Measurements from ENCODE around the gene RNF180.
"Not testable (repeated sequence)": the region's sequence is repeated elsewhere in the genome, so short reads cannot be mapped to it uniquely, and the experiment has no call there.

RNF180 gene

DNA sequence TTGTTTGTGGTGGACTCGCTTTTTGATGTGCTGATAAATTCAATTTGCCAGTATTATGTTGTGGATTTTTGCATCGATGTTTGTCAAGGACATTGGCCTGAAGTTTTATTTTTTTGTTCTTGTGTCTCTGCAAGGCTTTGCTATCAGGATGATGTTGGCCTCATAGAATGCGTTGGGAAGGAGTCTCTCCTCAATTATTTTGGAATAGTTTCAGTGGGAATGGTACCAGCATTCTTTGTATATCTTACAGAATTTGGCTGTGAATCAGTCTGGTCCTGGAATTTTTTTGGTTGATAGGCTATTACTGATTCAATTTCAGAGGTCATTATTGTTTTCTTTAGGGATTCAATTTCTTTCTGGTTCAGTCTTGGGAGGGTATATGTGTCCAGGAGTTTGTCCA lies 198.8 kb downstream of the RNF180 start:
- DNase-seq (ENCODE audit: low read depth, low spot score): no peak

DNA sequence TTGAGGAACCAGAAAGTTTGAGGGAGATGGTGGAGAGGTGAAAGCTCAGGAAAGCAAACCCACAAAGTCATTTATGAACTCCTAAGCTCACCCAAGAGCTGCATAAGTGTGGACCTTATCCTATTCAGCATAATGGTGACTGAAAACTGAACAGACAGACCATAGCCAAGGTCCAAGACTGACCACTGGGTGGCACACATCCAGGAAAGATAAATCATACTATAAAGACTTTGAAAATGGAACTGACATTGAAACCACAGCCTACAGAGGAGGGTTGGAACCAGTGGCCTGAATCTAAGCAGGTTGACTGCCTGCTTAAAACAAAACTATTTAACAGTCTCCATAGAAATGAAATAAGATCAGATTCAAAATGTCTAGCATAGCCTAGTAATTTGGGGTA lies 219.1 kb downstream of the RNF180 start:
- no peak for DNase-seq (ENCODE audit: low read depth, low spot score)

- DNase-seq (ENCODE audit: low read depth, low spot score): no peak
These were observed 231.9 kb downstream of the RNF180 start for GRCh38 chr5:64397552-64397951.

GRCh38 chr5:64398735-64399134 lies 233.1 kb downstream of the RNF180 start:
- DNase-seq (ENCODE audit: low read depth, low spot score): not testable (repeated sequence)

DNA sequence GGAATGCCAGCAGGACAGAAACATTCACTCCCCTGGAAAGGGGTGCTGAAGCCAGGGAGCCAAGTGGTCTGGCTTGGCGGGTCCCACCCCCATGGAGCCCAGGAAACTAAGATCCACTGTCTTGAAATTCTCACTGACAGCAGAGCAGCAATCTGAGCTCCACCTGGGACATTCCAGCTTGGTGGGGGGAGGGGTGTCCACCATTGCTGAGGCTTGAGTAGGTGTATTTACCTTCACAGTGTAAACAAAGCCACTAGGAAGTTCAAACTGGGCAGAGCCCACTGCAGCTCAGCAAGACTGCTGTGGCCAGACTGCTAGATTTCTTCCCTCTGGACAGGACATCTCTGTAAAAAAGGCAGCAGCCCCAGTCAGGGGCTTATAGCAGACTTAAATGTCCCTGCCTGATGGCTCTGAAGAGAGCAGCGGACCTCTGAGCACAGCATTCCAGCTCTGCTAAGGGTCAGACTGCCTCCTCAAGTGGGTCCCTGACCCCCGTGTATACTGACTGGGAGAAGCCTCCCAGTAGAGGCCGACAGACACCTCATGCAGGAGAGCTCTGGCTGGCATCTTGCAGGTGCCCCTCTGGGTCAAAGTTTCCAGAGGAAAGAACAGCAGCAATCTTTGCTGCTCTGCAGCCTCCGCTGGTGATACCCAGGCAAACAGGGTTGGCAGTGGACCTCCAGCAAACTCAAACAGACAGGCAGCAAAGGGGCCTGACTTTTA lies 241.6 kb downstream of the RNF180 start:
- DNase-seq (ENCODE audit: low read depth, low spot score): not testable (repeated sequence)

DNA sequence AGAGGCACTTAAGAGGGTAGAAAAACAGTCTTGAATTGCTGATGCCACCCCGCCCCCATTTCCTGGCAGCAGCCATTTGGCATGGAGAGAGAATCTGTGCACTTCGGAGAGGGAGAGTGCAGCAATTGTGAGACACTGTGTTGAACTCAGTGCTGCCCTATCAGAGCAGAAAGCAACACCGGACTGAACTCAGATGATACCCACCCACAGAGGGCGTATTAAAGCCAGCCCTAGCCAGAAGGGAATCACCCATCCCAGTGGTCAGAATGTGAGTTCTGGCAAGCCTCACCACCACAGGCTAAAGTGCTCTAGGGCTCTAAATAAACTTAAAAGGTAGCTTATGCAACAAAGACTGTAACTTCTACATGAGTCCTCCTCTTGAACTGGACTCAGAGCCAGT lies 251.7 kb downstream of the RNF180 start:
- no peak for DNase-seq (ENCODE audit: low read depth, low spot score)

DNA sequence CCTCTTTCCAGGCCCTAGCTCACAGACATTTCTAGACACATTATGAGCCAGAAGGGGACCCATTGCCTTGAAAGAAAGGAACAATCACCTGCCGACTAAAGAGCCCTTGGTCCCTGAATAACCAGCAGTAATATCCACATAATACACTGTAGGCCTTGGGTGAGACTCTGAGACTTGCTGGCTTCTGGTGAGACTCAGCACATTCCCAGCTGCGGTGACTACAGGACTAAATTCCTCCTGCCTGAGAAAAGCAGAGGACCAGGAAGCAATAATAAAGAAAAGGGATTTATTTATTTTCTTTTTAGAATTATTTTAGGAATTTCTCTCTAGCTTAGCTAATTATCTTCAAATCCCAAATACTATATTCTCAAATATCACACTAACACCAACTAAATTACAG lies 252.4 kb downstream of the RNF180 start:
- DNase-seq (ENCODE audit: low read depth, low spot score): no peak
